PFSK-1 (cell line): ENCODE results near the gene CPA1.

Experiments used
- POLR2AphosphoS5 ChIP-seq: IDR thresholded peaks from 2 replicates; pipeline ENCODE4 v1.6.1; 2012; ENCODE audit warnings: low read depth, mild to moderate bottlenecking, control low read depth, low read length, moderate library complexity
- REST ChIP-seq, 2 experiments: IDR thresholded peaks; 2 replicates each; pipeline versions ENCODE4 v1.6.1 to v1.8.0; 2011 to 2012; ENCODE audit warnings: low read depth in 2 of 2, low read length in 2 of 2, control low read depth in 1 of 2, inconsistent platforms in 1 of 2, mild to moderate bottlenecking in 1 of 2, moderate library complexity in 1 of 2; ENCODE audit not compliant: insufficient read depth in 1 of 2
- SIN3A ChIP-seq: IDR thresholded peaks from 2 replicates; pipeline ENCODE4 v1.6.1; 2012; ENCODE audit warnings: mild to moderate bottlenecking, low read length, moderate library complexity, borderline replicate concordance; ENCODE audit not compliant: insufficient read depth
- TAF1 ChIP-seq: IDR thresholded peaks from 2 replicates; pipeline ENCODE4 v1.6.1; 2012; ENCODE audit warnings: low read length, control low read depth, borderline replicate concordance; ENCODE audit not compliant: insufficient read depth

- TF ChIP-seq REST (IDR thresholded peaks at IDR 0.05; ENCODE audit: insufficient read depth in 1 of 2, low read depth in 2 of 2, low read length in 2 of 2), result no peak
- no peak for TF ChIP-seq POLR2AphosphoS5
- no peak for TF ChIP-seq SIN3A
- no peak for TF ChIP-seq TAF1
These were observed 39.4 kb downstream of the CPA1 start for GRCh38 chr7:130419658-130420057.
